ENCODE data around the gene CDNF.

The CDNF gene

GRCh38 chr10:14784459-14785055, 53.3 kb downstream of the CDNF start:
- DNase-seq (ENCODE audit: low read depth): no peak

DNA sequence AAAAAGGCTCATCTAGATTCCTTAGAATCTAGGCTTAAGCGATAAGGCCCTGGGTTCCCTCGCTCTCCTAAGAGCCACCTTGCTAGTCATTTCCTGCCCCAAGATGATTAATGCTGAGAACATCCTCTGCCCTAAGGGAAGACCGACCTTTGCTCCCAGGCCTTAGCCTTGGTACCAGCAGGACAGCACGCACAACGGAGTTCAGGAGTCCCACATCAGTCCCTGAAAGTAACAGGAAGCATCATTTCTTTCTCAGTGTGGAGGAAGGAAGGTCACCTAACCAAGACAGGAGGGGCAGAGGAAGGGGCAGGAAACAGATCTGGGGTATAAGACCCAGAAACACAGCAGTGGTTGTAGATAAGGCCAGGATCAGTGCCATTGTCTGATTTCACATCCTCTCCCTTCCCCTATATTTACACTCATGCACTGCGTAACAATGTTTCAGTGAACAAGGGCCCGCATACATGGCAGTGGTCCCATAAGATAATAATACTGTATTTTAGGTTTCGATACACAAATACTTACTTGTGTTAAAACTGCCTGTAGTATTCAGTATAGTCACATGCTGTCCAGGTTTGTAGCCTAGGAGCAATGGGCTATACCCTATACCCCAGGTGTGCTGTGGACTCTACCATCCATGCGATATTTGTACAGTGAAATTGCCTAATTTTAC, 55.0 kb downstream of the CDNF start:
- DNase-seq (ENCODE audit: low read depth): no peak

DNA sequence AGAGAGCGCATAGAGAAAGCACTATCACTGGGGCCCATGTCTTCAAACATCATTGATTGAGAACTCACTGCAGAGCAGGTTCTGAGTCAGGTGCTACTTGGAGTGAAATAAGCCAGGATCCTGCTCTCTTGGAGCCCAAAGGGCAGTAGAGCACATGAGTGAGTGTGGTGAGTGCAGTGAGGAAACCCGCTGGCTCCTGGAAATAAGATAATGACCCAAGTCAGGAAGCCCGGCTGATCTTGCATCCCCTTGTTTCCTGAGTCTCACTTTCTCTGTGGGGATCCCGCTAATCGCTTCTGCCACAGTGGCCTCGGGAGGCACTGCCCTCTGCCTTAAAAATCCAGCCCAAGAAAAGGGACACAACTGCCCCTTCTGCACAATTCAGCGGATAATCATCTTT, 56.1 kb downstream of the CDNF start:
- no peak for DNase-seq (ENCODE audit: low read depth)

DNA sequence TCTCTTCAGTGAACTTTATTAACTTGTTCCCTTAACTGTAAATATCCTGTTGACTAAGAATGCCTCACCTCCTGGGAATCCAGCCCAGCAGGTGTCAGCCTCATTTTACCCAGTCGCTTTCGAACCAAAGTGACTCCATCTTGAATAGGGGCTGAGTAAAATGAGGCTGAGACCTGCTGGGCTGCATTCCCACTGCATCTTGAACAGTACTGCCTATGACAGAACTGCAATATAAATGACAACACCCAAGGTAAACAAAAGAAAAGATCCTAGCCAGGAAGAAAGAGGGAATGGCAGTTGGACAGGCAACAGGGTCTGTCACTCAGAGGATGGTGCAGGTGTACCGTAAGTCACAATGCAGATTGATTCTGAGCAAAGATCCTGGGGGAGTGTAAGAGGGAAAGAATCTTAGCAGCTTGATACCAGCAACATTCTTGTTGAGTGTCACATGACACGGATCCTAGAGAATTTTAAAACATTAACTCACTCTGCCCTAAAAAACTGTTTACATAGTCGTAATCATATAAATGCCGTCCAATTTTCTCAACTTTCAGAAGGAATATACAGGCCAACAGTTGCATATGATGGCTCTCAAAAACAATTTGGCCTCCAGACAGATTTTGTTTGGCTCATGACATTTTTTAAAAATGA, 58.7 kb downstream of the CDNF start:
- DNase-seq (ENCODE audit: low read depth): no peak

GRCh38 chr10:14776546-14776945, 61.3 kb downstream of the CDNF start:
- DNase-seq (ENCODE audit: low read depth): no peak

DNA sequence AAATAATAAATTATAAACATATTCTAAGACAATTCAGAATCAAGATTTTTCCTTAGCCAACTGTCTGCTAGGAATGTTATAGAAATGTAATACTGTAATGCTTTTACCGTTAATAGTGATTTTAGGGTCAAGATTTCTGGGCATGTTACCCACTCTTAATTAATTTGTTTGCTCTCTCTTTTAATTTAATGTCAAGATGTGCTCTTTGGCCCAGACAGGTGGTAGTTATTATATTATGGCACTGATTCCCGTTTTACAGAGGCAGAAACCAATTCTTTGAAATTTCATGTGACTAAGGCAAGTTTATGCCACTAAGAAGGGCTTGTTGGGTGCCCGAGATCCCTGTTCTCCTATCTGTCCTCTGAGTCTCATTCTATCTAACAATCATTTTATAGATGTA, 62.2 kb downstream of the CDNF start:
- no peak for DNase-seq (ENCODE audit: low read depth)

DNA sequence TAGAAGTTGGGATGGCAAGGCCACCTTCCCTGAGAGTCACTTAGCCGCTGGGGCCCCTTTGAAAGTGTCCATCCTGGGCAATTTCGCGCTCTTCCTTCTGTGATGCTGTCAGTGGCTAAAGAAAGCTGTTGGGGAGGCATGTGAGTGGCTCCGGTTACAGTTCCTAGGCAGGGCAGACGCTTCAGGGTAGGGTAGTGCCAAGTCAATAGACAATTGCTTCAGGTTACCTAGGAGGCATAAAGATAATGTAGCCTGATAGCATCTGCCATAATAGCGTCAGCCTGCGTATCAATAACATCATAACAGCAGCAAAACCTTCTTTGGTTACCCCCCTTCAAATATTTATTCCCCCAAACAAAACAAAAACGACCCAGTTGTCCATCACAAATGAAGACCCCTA, 63.0 kb downstream of the CDNF start, which contains the start of gene FAM107B:
Gene FAM107B (minus strand): TSS at position 101 of the 400 bp plus-strand sequence. CDS start 234 bp downstream, outside the sequence.
- DNase-seq (ENCODE audit: low read depth): no peak

DNA sequence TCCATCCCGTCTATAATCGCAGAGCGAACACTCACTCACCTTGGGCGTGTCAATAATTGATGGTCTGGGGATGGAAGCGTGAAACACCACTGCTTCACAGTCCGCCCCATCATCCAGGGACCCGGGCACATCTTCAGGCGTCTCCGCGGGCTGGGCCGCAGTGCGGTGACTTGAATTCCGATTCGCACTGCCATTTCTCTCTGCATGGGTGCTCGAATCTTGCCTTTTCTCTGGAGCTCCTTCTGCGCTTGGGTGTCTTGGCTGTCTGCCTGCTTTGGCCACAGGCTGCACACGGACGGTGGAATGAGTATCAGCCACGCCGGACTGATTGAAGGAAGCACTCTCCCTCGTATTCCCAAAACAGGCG, 63.6 kb downstream of the CDNF start:
- DNase-seq (ENCODE audit: low read depth): no peak

DNA sequence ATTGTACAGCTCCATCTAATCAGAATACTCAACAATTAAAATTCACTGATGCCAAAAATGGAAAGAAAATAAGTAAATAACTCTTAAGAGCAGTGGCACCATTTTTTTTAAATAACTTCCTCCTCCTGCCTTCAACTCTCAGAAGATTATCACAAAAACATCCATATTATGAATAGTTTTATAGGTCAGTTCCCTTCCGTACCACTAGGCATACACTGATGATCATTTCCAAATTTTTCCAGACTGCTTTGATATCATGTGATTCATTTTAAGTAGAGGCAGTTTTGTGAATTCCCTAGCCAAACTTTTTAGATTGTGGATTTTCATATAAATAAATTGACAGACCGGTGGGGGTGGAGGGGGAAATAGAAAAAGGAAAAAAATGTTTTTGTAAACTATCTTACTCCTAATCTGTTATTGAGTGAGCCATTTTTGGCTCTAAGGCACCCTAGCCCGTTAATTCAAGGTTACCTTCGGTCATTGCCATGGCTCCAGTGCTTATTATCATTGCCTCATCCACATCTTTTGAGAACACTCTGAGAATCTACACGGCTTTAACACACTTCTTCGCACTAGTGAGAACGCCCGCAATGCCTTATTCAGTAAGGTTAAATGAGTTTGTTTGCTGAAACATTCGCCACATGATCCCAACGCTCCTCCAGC, 64.2 kb downstream of the CDNF start:
- no peak for DNase-seq (ENCODE audit: low read depth)

DNA sequence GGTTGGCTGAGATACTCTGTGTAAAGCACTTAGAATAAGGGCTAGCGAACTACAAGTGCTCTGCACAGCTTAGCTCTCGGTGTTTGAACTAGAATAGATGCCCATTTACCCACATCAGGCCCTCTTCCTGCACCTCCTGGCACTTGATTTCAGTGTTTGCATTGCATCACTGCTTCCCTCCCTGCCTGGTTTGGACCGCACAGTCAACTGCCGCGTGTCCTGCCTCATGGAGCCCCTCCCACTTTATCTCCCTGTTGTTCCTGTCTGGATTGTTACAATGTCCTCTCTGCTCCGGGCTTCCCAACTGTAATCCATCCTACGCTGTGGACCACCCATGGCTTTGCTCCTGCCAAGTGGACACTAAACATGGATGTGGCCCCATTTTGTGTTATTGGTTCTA, 65.4 kb downstream of the CDNF start:
- DNase-seq (ENCODE audit: low read depth): no peak

GRCh38 chr10:14770927-14771326, 66.9 kb downstream of the CDNF start:
- DNase-seq (ENCODE audit: low read depth): no peak
